8988T (cell line): ENCODE data around the gene GMFB.
"Not testable (repeated sequence)": the region's sequence is repeated elsewhere in the genome, so short reads cannot be mapped to it uniquely, and the experiment has no call there.

Source experiments
- DNase-seq: peaks from one replicate; pipeline ENCODE4 v3.0.0; 2011

GMFB gene

GRCh38 chr14:54490445-54491175 lies 1.8 kb upstream of the GMFB start:
- DNase-seq, result no peak

- DNase-seq, result no peak
Measured at GRCh38 chr14:54489731-54490444, 1.1 kb upstream of the GMFB start.

GRCh38 chr14:54489318-54489683 lies 521 bp upstream of the GMFB start:
- no peak for DNase-seq

DNA sequence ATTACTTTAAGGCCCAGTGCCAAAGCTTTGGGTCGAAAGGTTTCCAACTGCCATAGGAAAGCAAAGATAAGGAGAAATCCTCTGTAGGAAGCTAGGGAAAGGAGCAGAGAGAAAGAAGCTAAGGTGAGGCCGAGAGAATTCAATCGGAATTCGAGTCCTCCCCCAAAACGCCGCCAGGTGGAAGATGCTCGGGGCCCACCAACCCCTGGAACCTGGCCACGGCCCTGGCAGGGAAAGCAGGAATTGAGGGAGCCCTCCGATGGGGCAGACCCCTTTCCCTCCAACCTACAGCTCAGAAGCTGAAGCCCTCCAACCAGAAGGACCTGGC lies 498 bp downstream of the GMFB start:
- no peak for DNase-seq

DNA sequence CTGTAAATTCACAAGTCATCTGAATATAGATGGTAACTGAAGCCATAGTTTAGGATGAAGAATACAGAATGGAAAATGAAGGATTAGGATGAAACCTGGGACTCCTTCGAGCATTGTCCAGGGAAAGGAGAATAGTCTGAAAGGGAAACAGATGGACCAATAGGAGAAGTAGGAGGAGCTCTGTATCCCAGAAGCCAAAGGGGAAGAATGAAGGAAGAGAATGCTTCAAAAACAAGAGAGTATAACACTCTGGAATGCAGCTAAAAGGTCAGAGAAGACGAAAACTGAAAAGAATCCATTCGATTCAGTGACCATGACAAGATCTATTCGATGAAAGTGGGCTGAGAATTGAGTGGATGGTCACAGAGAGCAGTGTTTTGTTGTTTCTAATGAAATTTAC lies 1.0 kb downstream of the GMFB start:
- no peak for DNase-seq

- DNase-seq, result no peak
Measured at GRCh38 chr14:54486685-54487084, 2.1 kb downstream of the GMFB start.

GRCh38 chr14:54483846-54484245 lies 4.9 kb downstream of the GMFB start:
- no peak for DNase-seq

DNA sequence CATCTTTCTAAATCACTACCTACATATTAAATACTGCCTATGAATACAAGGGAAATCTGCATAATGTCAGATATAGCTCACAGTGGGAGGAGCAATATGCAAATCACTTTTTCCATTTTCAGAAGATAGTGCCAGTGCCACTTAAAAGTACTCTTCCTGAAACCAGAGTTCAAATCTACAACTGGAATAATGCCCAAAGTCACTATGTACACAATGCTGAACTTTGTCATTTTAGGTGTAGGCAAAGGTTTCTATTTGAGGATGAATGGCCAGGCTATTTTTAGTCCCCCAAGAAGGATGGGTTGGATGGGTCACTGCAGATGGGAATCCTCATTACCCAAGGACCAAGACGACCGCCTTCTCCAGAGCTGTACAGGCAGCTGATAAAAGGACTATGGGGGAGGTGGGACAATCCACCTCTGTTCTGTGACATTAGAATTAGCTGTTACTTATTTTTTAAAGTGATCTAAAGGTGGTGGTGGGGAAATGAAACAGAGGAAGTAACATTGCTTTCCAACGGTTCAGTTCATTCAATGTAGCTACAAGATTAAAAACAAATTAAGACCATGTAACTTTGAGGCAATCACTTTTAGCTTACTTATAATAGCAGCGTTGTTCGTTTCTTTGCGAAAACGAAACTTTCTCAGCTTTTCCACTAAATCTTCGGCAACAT lies 5.6 kb downstream of the GMFB start:
- DNase-seq, result no peak

DNA sequence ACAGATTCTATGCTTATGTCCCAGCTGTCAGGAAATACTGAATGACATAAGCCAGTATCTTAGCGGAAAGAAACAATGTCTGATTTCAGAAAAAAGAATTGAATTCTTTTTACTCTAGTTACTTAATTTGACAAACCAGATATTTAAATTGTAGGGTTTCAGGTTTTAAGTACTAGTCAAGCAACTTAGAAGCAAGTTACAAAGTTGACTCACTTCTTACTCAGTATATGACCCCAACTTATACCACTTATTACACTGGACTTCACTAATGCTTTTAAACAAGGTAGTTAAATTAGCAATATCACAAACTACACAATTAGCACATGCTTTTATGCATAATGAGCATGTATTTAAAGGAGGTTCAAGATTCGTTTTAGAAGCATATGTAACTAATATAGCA lies 7.1 kb downstream of the GMFB start:
- DNase-seq, result no peak

- DNase-seq, result no peak
Measured at GRCh38 chr14:54480830-54481562, 7.8 kb downstream of the GMFB start.

DNA sequence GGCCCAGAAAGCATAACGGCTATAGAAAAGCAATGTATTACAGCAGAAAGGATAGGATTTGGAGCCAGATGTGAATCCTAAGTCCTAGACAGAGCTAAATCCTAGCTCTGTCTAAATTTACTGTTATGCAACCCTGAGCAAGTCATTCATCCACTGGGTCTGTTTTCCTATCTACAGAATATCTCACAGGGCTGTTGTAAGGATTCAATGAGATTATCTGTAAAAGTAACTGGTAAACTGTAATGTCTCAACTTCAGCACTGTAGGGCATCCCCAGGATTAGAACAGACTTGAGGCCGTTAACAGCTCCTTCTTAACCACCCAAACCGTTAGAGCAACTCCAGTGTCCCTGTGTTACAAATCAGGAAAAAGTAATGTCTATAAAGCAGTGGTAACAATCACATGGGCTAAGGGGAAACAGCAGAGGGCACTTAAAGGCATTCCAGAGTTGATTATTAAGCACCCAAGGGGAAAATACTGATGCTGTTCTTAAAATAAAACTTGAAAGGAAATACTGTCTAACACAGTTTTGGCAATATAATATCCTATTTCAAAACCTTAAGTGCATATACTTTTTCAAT lies 10.1 kb downstream of the GMFB start:
- DNase-seq, result no peak

- no peak for DNase-seq
Measured at GRCh38 chr14:54475911-54476310, 12.9 kb downstream of the GMFB start.

GRCh38 chr14:54475187-54475899 lies 13.4 kb downstream of the GMFB start:
- DNase-seq, result no peak

DNA sequence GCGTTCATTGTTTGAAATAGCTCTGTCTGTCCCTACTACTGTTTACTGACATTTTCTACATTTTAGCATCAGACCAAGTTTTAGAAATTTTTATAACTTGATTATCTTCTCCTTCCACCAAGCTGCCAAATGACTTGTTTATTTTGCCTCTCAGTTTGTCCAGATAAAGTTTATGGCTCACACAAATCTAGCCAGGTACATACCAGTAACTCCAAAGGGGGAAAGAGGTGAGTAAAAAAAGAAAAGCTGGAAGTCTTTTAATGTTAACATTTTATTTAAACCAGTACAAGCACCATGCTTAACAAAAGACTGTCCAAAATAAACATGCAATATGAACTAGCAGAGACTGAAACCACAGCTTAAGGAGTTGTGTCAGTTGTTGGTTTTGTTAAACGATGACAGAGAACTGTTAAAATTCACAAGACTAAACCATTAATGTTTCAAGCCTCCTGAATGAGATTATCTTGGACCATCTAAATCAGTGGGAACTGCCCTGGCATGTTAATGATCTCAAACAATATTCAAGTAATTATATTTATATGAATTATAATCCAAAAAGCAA lies 14.5 kb downstream of the GMFB start:
- no peak for DNase-seq

- no peak for DNase-seq
Measured at GRCh38 chr14:54472315-54472714, 16.5 kb downstream of the GMFB start.

DNA sequence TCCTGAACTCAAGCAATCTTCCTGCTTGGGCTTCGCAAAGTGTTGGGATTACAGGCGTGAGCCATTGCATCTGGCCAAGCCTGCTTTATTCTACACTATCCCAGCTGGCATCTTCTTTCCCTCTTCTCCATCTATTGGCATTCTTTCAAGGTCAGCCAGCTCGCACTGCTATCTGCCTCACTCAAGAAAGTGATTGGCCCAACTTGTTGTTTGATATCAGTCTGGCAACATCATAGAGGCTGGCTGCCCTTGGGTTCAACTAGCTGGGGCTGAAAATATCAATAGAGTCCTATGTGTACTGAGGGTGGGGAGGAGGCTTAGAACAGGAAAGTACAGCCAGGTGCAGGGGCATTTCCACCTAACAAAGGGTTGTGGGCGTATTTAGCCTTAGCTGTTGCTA lies 17.1 kb downstream of the GMFB start:
- DNase-seq, result no peak

- no peak for DNase-seq
Measured at GRCh38 chr14:54470701-54471100, 18.1 kb downstream of the GMFB start.

GRCh38 chr14:54467280-54467679 lies 21.5 kb downstream of the GMFB start:
- no peak for DNase-seq

- DNase-seq, result no peak
Measured at GRCh38 chr14:54465654-54466053, 23.1 kb downstream of the GMFB start.

DNA sequence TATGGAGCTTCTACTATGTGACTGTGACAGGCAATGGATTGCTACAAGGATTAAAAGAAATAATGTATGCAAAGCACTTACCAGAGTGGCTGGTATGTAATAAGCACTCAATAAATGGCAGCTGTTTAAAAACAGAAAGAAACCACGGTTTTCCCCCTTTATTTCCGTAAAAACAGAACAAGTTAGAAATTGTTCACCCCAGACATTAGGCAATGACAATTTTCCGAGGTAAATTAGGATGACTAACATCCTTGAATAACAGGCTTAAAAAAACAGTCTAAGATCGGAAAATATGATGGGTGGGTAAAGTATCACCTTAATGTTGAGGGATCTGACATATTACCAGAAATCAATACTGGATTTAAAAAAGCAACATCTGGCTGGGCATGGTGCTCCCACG lies 26.7 kb downstream of the GMFB start:
- DNase-seq, result no peak

DNA sequence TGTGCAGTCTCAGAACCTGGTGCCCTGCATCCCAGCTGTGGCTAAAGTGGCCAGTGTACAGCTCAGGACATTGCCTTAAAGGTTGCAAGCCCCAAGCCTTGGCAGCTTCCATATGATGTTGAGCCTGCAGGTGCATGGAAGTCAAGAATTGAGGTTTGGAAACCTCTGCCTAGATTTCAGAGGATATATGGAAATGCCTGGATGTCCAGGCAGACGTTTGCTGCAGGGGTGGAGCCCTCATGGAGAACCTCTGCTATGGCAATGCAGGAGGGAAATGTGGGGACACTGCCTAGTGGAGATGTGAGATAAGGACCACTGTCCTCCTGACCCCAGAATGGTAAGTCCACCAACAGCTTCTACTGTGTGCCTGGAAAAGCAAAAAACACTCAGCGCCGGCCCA lies 29.7 kb downstream of the GMFB start:
- no peak for DNase-seq

DNA sequence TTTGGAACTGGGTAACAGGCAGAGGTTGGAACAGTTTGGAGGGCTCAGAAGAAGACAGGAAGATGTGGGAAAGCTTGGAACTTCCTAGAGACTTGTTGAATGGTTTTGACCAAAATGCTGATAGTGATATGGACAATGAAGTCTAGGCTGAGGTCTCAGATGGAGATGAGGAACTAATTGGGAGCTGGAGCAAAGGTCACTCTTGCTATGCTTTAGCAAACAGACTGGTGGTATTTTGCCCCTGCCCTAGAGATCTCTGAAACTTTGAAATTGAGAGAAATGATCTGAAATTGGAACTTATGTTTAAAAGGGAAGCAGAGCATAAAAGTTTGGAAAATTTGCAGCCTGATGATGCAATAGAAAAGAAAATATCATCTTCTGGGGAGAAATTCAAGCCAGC lies 30.2 kb downstream of the GMFB start:
- not testable (repeated sequence) for DNase-seq
